Measurements from ENCODE around the gene COL4A1. TPM values are rescaled to one million over a fixed set of nuclear protein-coding genes. Genes with fewer than 3 reads are reported as not detected.

Gene COL4A1
- total and polyA plus RNA-seq, 8 donors: 418 to 1,057 (median 547) TPM

- peaks cover 9 to 29% of the 10 kb centered on the region in 2 donors for H3K4me1 ChIP-seq
- H3K9me3 ChIP-seq: no peaks in the 10 kb centered on the region
- intact Hi-C loops (cut with DNase I): no loop called here
- ATAC-seq: no peak
- no peak overlapping the region for H3K4me3 ChIP-seq
- peak overlapping the region in 1 of 2 donors; percentile 37 for H3K27ac ChIP-seq
- no peaks in the 10 kb centered on the region for H3K36me3 ChIP-seq
- no peaks in the 10 kb centered on the region for H3K27me3 ChIP-seq
- DNase-seq: no peak
- no peak for TF ChIP-seq CTCF (IDR thresholded peaks at IDR 0.05)
Measured at GRCh38 chr13:110228936-110229904, 77.7 kb downstream of the COL4A1 start.

GRCh38 chr13:110227864-110228643, 78.9 kb downstream of the COL4A1 start:
- Histone ChIP-seq H3K27me3 (no peaks in the 10 kb centered on the region), H3K9me3 (no peaks in the 10 kb centered on the region), H3K4me3 (no peak overlapping the region), H3K27ac (peak overlapping the region in 1 of 2 donors; percentile 37), H3K4me1 (peaks cover 5 to 22% of the 10 kb centered on the region in 2 donors), H3K36me3 (no peaks in the 10 kb centered on the region)
- TF ChIP-seq CTCF (IDR thresholded peaks at IDR 0.05): no peak
- ATAC-seq: no peak
- intact Hi-C loops (cut with DNase I): no loop called here
- no peak for DNase-seq

DNA sequence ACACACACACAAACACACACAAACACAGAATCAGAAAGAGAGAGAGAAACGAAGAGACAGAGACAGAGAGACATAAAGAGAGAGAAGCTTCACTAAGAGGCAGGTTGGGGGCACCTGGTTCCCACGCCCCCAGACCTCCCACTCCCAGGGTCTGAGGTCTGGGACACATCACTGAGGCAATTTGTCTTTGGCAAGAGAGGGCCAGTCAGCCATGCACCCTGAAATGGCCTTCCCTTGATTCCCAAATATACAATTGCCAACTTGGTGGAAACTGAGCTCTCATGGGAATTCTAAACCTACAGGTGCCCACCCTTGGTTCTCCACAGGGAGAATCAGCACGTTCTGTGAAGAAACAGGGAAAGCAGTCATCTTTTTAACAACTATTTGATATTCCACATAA, 79.5 kb downstream of the COL4A1 start:
- no peaks in the 10 kb centered on the region for H3K36me3 ChIP-seq
- ATAC-seq: no peak
- H3K9me3 ChIP-seq: no peaks in the 10 kb centered on the region
- H3K4me3 ChIP-seq: no peak overlapping the region
- peaks cover 2 to 17% of the 10 kb centered on the region in 2 donors for H3K4me1 ChIP-seq
- H3K27me3 ChIP-seq: no peaks in the 10 kb centered on the region
- no peak overlapping the region for H3K27ac ChIP-seq
- intact Hi-C loops (cut with DNase I): no loop called here
- no peak for TF ChIP-seq CTCF (IDR thresholded peaks at IDR 0.05)
- DNase-seq: no peak

GRCh38 chr13:110225609-110226574, 81.1 kb downstream of the COL4A1 start:
- Histone ChIP-seq H3K27me3 (no peaks in the 10 kb centered on the region), H3K27ac (peak overlapping the region in 1 of 2 donors; percentile 37), H3K4me3 (no peak overlapping the region), H3K4me1 (peaks cover 9 to 18% of the 10 kb centered on the region in 2 donors), H3K36me3 (no peaks in the 10 kb centered on the region), H3K9me3 (no peaks in the 10 kb centered on the region)
- DNase-seq (peak in 2 of 4 donors; percentile 65 to 74), ATAC-seq (no peak)
- no peak for TF ChIP-seq CTCF (IDR thresholded peaks at IDR 0.05)
- intact Hi-C loops (cut with DNase I): no loop called here
